ENCODE measurements around the gene HAPLN2.
"Not testable (repeated sequence)": the region's sequence is repeated elsewhere in the genome, so short reads cannot be mapped to it uniquely, and the experiment has no call there.

The HAPLN2 gene

DNA sequence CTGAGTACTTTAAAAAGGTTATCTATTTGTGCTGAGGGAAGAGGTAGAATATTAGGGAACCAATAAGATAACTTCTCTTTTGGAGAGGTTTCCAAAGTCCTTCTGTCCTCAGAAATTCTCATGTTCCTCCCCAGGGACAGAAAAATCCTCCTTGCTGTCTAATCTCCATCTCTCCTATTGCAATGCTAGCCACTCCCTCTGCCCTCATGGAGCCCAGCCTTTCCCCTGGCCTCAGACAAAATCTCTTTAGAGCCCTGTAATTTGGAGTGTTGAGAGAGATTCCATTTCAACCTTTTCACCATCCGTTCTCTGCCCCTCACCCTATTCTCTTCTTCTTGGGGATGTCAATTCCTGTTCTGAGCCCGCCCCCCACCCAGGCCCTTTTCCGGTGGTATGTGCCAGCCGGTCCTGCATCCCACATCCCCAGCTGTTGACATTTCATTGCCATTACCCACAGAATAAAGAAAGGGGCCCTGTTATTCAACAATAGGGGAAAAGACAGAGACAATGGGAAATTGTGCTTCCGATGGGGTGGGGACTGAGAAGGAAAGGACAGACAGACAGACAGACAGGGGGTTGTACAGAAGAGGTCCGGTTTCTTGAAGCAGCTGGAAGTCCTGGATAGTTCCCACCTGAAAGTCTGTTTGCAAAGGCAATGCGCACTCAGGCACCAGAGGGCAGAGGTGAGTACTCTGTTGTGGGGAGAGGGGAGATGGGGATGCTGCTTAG lies at the start of gene HAPLN2:
Gene HAPLN2 (plus strand): TSS at position 563 of the 729 bp plus-strand sequence. CDS start 4,076 bp downstream, outside the sequence.
- peak; percentile 66 for DNase-seq

GRCh38 chr1:156571261-156571852 lies 47.9 kb upstream of the HAPLN2 start:
- DNase-seq: no peak

DNA sequence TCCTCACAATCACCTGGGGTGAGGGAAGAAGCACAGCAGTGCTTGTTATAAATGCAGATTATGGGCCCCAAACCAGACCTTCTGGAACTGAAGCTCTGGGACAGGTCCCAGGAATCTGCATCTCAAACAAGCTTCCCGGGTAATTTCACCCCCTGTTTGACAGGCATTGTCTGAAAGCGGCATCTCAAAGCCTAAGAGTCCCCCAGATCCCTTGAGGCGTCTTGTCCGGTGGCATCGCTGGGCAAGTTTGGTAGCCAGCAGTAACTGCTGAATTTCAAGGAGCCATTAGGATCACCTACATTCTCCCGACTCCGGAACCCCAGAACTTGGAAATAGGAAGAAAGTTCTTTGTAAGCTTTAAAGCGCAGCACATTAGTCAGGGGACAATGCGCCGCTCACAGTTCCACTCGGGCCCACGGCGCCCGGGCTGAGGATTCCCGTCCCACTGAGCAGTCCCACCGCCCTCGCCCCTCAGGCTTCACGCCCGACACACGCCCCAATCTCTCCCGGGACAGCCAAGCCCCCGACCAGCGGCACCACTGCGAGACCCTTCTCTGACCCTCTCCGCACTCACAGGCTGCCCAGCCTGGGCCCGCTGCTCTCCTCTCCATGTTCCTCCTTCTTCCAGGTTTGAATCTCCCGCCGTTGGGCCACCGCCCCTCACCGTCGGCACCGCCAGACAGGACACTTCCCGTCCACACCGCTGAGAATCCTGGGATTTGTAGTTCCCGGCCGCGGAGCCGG lies 47.1 kb upstream of the HAPLN2 start, which contains the start of gene IQGAP3:
Gene IQGAP3 (minus strand): TSS at position 647 of the 744 bp plus-strand sequence. CDS start 36 bp downstream, at position 611.
- peak; percentile 85 for DNase-seq

GRCh38 chr1:156572663-156573018 lies 46.6 kb upstream of the HAPLN2 start:
- DNase-seq: no peak

DNA sequence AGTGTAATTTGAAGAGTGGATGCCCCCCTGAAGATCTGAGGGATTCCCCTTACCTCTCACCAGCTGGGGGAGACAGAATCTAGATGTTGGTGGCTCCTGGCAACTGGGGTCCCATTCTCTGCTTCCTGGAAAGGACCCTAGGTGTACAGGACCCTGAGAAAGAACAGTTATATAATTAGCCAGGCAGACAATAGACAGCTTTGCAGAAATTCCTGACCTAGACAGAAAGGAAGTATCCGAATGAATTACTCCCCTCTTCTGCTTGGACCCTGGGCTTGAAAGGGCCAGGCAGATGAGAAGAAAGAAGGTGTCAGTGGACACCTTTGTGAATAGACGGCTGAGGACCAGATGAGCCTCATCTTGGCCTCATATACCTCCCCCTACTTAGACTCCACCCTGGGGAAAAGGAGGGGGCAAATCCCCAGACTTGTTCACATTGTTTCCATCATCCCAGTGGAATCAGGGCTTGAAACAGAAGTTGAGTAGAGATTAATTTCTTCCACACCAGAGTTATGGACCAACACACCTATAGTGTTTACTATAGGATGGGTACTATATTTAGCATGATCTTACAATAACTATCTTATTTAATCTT lies 45.1 kb upstream of the HAPLN2 start:
- no peak for DNase-seq

DNA sequence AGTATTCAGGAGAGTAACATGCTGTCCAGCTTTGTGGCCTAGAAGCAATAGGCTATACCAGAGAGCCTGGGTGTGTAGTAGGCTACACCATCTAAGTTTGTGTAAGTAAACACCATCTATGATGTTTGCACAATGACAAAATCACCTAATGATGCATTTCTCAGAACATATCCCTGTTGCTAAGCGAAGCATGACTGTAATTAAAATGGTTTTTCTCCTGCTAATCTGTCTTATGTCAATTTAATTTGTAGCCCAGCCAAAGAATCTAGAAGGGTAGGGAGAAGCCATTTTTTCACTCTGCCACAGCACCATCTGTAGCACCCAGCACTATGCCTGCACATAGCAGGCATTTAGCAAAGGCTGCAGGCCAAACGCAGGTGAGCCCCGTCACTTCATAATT lies 41.7 kb upstream of the HAPLN2 start:
- no peak for DNase-seq

- DNase-seq: no peak
Measured at GRCh38 chr1:156578055-156578454, 41.2 kb upstream of the HAPLN2 start.

- DNase-seq: no peak
Measured at GRCh38 chr1:156579472-156579871, 39.7 kb upstream of the HAPLN2 start, which contains the start of gene TTC24. Gene TTC24 (plus strand): TSS chr1:156579723. CDS start chr1:156581365, 1,642 bp downstream.

DNA sequence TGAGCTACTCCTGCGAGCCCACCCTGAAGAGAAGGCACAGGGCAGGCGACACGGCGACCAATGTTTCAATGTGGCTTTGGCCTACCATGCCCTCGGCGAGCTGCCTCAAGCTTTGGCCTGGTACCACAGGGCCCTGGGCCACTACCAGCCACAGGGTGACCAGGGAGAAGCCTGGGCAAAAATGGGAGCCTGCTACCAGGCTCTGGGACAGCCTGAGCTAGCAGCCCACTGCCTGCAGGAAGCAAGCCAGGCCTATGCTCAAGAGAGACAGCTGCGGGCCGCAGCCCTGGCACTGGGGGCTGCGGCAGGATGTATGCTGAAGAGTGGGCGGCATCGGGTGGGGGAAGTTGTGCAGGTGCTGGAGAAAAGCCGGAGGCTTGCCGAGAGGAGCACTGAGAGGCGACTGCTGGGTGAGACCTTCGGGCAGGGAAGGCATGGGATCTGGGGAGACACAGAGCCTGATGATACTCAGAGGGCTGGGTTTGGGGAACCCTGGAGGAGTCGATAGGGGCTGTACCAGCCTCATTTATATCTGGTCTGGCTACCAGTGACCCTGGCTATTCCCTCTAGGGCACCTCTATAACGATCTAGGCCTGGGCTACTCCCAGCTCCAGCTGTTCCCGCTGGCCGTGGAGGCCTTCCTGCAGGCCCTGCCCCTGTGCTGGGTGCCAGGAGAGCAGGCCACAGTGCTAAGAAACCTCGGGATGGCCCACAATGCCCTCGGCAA lies 37.4 kb upstream of the HAPLN2 start:
- DNase-seq: peak; percentile 84

GRCh38 chr1:156582388-156583017 lies 36.7 kb upstream of the HAPLN2 start:
- peak; percentile 63 for DNase-seq

DNA sequence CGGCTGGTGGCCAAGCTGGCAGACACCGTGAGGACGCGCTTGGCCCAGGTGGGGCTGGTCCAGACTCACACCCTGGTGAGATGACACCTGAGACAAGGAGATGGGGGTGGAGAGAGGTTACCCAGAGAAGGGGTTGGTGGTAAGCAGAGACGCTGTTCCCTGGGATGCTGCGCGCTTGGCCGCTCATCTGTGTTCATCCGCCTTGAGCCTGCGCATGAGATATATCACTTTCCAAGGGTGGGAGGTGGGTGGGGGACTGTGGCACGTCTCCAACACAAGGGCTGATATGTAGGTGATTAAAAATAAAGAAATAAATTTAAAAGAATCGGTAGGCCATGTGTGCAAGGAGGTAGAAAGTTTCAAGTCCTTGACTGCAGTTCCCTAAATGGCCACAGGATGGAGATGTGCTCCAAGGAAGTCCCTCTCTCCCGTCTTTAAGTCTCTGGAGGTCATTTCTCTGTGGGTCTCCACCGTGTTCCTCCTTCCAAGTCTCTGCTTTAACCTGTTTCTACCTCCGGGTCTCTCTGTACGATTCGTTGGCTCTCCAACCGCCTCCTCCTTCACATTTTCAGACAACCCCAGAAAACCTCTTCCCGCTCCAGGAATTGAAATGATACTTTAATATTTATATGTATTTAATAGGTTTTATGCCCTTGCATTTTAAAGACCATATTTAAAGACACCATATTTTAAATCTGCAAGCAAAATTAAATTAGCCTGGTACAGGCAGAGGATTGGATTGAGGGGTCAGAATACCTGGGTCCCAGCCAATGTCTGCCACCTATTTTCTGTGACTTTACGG lies 35.2 kb upstream of the HAPLN2 start:
- peak; percentile 68 for DNase-seq

GRCh38 chr1:156584813-156585212 lies 34.4 kb upstream of the HAPLN2 start:
- no peak for DNase-seq

DNA sequence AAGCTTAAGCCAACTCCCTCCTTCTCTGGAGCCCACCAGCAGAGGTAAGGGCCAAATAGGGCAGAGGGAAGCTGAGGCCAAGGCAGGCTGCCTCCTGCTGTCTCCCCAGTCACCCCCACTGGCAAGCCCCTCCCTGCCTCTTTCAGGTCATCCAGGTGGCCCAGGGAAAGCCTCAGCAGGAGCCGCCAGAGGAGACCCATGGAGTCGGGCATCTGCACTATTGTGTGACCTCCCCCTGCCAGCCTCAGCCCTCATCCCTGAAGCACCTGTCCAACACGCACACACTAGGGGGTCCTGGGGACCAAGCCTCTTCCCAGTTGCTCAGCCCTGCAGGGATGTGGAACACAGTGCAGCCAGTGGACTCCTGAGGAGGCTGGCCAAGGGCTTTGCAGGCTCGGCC lies 32.9 kb upstream of the HAPLN2 start:
- no peak for DNase-seq

- no peak for DNase-seq
Measured at GRCh38 chr1:156586892-156587477, 32.2 kb upstream of the HAPLN2 start.

DNA sequence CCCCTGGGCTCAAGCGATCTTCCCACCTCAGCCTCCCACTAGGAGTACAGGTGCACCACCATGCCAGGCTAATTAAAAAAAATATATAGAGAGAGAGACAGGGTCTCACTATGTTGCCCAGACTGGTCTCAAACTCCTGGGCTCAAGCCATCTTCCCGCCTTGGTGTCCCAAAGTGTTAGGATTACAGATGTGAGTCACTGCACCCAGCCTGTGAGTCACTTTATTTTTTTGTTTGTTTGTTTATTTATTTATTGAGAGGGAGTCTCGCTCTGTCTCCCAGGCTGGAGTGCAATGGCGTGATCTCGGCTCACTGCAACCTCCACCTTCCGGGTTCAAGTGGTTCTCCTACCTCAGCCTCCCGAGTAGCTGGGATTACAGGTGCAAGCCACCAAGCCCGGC lies 31.3 kb upstream of the HAPLN2 start:
- not testable (repeated sequence) for DNase-seq

DNA sequence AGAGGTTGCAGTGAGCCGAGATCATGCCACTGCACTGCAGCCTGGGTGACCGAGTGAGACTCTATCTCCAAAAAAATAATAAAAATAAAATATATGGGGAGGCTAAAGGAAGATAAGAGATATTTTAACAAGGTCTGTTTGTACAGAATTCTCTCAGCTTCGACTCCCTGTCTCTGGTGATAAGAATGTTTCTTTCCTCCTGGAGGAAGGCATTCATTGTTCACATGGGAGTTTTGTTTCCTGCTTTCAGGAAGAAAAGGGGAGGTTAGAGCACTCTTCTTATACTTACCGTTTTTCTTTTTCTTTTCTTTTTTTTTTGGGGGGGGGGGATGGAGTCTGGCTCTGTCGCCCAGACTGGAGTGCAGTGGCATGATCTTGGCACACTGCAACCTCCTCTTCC lies 29.7 kb upstream of the HAPLN2 start:
- DNase-seq: no peak

- no peak for DNase-seq
Measured at GRCh38 chr1:156590326-156591180, 28.7 kb upstream of the HAPLN2 start.

DNA sequence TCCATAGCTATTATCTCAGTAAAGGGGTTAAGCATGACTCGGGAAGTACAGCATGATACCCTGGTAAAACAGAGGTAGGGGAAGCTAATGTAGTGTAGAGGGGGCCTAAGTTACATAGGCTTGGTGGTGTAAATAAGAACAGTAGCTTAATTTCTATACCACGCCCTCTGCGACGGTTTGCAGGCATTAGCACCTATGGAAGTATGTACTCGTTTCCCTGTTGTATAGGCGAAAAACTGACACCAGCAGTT lies 28.1 kb upstream of the HAPLN2 start:
- peak; percentile 81 for DNase-seq

DNA sequence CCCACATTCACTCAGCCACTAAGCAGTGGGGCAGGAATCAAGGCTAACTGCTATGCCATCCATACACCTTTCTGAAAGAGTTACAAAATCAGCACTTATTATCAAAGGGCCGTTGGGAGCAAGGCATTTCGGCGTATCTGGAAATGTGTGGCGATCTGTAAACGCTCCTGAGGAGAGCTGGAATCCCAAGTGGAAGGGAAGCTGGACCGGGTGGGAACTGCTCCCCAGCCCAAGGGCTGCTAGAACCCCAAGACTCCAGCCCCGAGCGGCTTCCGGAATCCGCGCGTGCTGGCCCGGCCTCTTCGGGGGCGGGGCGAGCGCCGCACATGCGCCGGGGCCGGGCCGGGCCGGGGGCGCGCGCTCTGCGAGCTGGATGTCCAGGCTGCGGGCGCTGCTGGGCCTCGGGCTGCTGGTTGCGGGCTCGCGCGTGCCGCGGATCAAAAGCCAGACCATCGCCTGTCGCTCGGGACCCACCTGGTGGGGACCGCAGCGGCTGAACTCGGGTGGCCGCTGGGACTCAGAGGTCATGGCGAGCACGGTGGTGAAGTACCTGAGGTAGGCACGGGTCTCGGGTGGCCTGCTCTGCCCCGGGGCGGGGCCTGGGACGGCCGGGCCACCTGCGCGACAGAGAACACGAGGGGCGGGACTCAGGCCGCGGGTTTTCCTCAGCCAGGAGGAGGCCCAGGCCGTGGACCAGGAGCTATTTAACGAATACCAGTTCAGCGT lies 27.6 kb upstream of the HAPLN2 start, which contains the start of gene NAXE:
Gene NAXE (plus strand): TSS at position 345 of the 726 bp plus-strand sequence. CDS start 29 bp downstream, at position 374.
- DNase-seq: peak; percentile 81

Measured in SHP77 treated with DMSO at 0.1 percent for 48 hours (cell line).